Measurements from ENCODE around the gene TBL1XR1.

The TBL1XR1 gene

GRCh38 chr3:177196456-177197040 is 734 bp downstream of the TBL1XR1 start:
- TF ChIP-seq EZH2phosphoT487 (conservative IDR thresholded peaks at IDR 0.05; ENCODE audit: low read length) = no peak
- TF ChIP-seq CTCF (IDR thresholded peaks at IDR 0.05; ENCODE audit: insufficient read depth, low read length, poor library complexity, severe bottlenecking) = no peak
- Histone ChIP-seq H3F3A (ENCODE audit: insufficient read depth) (peaks cover 72% of the 10 kb centered on the region), H3K27ac (ENCODE audit: low read depth, low read length) (peak overlapping the region; percentile 100), H4K20me1 (ENCODE audit: low read depth, low read length) (no peaks in the 10 kb centered on the region), H3K9me2 (replicated peaks; ENCODE audit: insufficient read depth, low read length) (no peaks in the 10 kb centered on the region), H3K9ac (ENCODE audit: low read length) (peak overlapping the region; percentile 98), H3K36me3 (ENCODE audit: low read length) (peaks cover 20% of the 10 kb centered on the region), H3K4me2 (ENCODE audit: low read depth, low read length, poor library complexity, severe bottlenecking) (peak overlapping the region; percentile 95), H2AFZ (ENCODE audit: low read depth, low read length, severe bottlenecking) (no peak overlapping the region), H3K79me2 (ENCODE audit: insufficient read depth, low read length) (peaks cover 83% of the 10 kb centered on the region), H3K27me3 (ENCODE audit: low read length) (no peaks in the 10 kb centered on the region), H3K9me3 (ENCODE audit: insufficient read depth, low read length) (no peaks in the 10 kb centered on the region), H3K4me3 (ENCODE audit: insufficient read depth, low read length, poor library complexity, severe bottlenecking) (peak overlapping the region; percentile 97)

GRCh38 chr3:177196008-177196455 is 1.2 kb downstream of the TBL1XR1 start:
- peak overlapping the region; percentile 97 for H3K4me3 ChIP-seq (ENCODE audit: insufficient read depth, low read length, poor library complexity, severe bottlenecking)
- TF ChIP-seq EZH2phosphoT487 (conservative IDR thresholded peaks at IDR 0.05; ENCODE audit: low read length) (no peak), CTCF (IDR thresholded peaks at IDR 0.05; ENCODE audit: insufficient read depth, low read length, poor library complexity, severe bottlenecking) (no peak)
- peak overlapping the region; percentile 100 for H3K27ac ChIP-seq (ENCODE audit: low read depth, low read length)
- 0 out of 2 replicates have a peak, but pooled peaks cover 2% of the 10 kb centered on the region for H4K20me1 ChIP-seq (ENCODE audit: low read depth, low read length)
- peak overlapping the region; percentile 98 for H3K9ac ChIP-seq (ENCODE audit: low read length)
- H2AFZ ChIP-seq (ENCODE audit: low read depth, low read length, severe bottlenecking) = no peak overlapping the region
- no peaks in the 10 kb centered on the region for H3K27me3 ChIP-seq (ENCODE audit: low read length)
- peaks cover 72% of the 10 kb centered on the region for H3F3A ChIP-seq (ENCODE audit: insufficient read depth)
- H3K9me2 ChIP-seq (replicated peaks; ENCODE audit: insufficient read depth, low read length) = no peaks in the 10 kb centered on the region
- H3K9me3 ChIP-seq (ENCODE audit: insufficient read depth, low read length) = no peaks in the 10 kb centered on the region
- peak overlapping the region; percentile 95 for H3K4me2 ChIP-seq (ENCODE audit: low read depth, low read length, poor library complexity, severe bottlenecking)
- peaks cover 20% of the 10 kb centered on the region for H3K36me3 ChIP-seq (ENCODE audit: low read length)
- peaks cover 83% of the 10 kb centered on the region for H3K79me2 ChIP-seq (ENCODE audit: insufficient read depth, low read length)

GRCh38 chr3:177195242-177195991 is 1.9 kb downstream of the TBL1XR1 start:
- Histone ChIP-seq H3K4me3 (ENCODE audit: insufficient read depth, low read length, poor library complexity, severe bottlenecking) (peak overlapping the region; percentile 97), H3F3A (ENCODE audit: insufficient read depth) (peaks cover 71% of the 10 kb centered on the region), H3K27ac (ENCODE audit: low read depth, low read length) (peak overlapping the region; percentile 100), H2AFZ (ENCODE audit: low read depth, low read length, severe bottlenecking) (no peak overlapping the region), H3K9me2 (replicated peaks; ENCODE audit: insufficient read depth, low read length) (no peaks in the 10 kb centered on the region), H3K9me3 (ENCODE audit: insufficient read depth, low read length) (no peaks in the 10 kb centered on the region), H3K79me2 (ENCODE audit: insufficient read depth, low read length) (peaks cover 83% of the 10 kb centered on the region), H3K9ac (ENCODE audit: low read length) (peak overlapping the region; percentile 98), H3K36me3 (ENCODE audit: low read length) (peaks cover 20% of the 10 kb centered on the region), H3K4me2 (ENCODE audit: low read depth, low read length, poor library complexity, severe bottlenecking) (peak overlapping the region; percentile 95), H4K20me1 (ENCODE audit: low read depth, low read length) (0 out of 2 replicates have a peak, but pooled peaks cover 2% of the 10 kb centered on the region), H3K27me3 (ENCODE audit: low read length) (no peaks in the 10 kb centered on the region)
- TF ChIP-seq EZH2phosphoT487 (conservative IDR thresholded peaks at IDR 0.05; ENCODE audit: low read length) (no peak), CTCF (IDR thresholded peaks at IDR 0.05; ENCODE audit: insufficient read depth, low read length, poor library complexity, severe bottlenecking) (no peak)
